ENCODE data around the gene RNPS1.
"Not testable (repeated sequence)": the region's sequence is repeated elsewhere in the genome, so short reads cannot be mapped to it uniquely, and the experiment has no call there.

DNA sequence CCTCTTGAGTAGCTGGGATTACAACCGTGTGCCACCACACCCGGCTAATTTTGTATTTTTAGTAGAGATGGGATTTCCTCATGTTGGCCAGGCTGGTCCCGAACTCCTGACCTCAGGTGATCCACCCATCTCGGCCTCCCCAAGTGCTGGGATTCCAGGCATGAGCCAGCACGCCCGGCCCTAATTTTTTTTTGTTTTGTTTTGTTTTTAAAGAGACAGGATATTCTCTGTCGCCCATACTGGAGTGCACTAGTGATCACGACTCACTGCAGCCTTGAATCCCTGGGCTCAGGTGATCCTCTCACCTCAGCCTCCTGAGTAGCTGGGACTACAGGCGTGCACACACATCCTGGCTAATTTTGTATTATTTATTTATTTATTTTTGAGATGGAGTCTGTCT, 27.6 kb downstream of the RNPS1 start:
- TF ChIP-seq HDGF (IDR thresholded peaks at IDR 0.05; ENCODE audit: borderline replicate concordance); SUZ12 (IDR thresholded peaks at IDR 0.05); BHLHE40 (IDR thresholded peaks at IDR 0.05; ENCODE audit: borderline replicate concordance): not testable (repeated sequence)

All from HEK293T (cell line).